ENCODE measurements around the gene CCDC120. TPM values are rescaled to one million over a fixed set of nuclear protein-coding genes. Genes with fewer than 3 reads are reported as not detected.

Gene CCDC120
- total RNA-seq, 1 donor from 2014 or later, result 35.1 TPM

DNA sequence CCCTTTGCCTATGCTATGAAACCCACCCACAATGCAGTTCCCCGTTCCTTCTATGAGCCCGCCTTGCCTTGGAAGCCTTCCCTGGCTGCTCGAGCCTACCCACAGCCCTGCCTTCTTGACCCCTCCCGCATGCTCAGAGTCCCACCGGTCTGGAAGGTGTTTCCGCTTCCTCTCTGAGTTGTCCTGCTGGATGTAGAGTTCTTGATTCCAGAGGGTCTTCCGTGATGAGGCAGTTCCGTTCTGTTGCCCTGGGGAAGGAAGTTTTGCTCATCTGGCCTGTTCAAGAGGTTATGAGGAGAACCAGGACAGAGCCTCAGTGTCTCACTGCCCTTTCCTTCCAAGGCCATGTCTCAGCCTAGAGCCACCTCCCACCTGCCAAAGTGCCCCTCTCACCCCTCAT is 57.3 kb downstream of the CCDC120 start:
- Mint-ChIP-seq H3K36me3 (peaks cover 26% of the 10 kb centered on the region), H3K4me3 (no peak overlapping the region), H3K27ac (no peak overlapping the region), H3K4me1 (no peaks in the 10 kb centered on the region), H3K9me3 (peaks cover 16% of the 10 kb centered on the region), H3K27me3 (ENCODE audit: low read depth) (no peaks in the 10 kb centered on the region)
- no peak for DNase-seq (ENCODE audit: low spot score in 2 of 2, unreplicated experiment in 2 of 2)
- TF ChIP-seq, protein P1, sequence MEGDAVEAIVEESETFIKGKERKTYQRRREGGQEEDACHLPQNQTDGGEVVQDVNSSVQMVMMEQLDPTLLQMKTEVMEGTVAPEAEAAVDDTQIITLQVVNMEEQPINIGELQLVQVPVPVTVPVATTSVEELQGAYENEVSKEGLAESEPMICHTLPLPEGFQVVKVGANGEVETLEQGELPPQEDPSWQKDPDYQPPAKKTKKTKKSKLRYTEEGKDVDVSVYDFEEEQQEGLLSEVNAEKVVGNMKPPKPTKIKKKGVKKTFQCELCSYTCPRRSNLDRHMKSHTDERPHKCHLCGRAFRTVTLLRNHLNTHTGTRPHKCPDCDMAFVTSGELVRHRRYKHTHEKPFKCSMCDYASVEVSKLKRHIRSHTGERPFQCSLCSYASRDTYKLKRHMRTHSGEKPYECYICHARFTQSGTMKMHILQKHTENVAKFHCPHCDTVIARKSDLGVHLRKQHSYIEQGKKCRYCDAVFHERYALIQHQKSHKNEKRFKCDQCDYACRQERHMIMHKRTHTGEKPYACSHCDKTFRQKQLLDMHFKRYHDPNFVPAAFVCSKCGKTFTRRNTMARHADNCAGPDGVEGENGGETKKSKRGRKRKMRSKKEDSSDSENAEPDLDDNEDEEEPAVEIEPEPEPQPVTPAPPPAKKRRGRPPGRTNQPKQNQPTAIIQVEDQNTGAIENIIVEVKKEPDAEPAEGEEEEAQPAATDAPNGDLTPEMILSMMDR (IDR thresholded peaks at IDR 0.05; ENCODE audit: unreplicated experiment), result no peak

GRCh38 chrX:49116716-49117115 is 57.9 kb downstream of the CCDC120 start:
- TF ChIP-seq, protein P1 (IDR thresholded peaks at IDR 0.05; ENCODE audit: unreplicated experiment), result no peak
- H3K27ac Mint-ChIP-seq, result no peak overlapping the region
- no peak overlapping the region for H3K4me3 Mint-ChIP-seq
- H3K4me1 Mint-ChIP-seq, result no peaks in the 10 kb centered on the region
- H3K9me3 Mint-ChIP-seq, result peaks cover 19% of the 10 kb centered on the region
- H3K27me3 Mint-ChIP-seq (ENCODE audit: low read depth), result no peaks in the 10 kb centered on the region
- H3K36me3 Mint-ChIP-seq, result peaks cover 30% of the 10 kb centered on the region
- DNase-seq (ENCODE audit: low spot score in 2 of 2, unreplicated experiment in 2 of 2), result no peak

DNA sequence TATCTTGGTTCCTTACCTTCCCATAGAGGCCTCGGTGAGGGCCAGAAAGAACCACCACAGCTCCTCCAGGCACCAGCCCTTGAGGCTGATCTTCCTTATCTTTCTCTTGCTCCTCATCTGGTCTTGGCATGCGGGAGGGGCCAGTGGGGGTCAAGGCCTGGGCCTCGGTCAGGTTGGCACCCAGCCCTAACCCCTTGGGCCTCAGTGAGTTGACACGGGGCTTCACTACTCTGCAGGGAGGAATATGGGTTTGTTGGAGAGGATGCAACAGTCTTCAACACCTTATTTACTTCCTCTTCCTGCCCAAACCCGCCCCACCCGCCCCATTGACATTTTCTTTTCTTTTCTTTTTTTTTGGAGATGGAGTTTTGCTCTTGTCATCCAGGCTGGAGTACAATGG is 58.8 kb downstream of the CCDC120 start:
- H3K4me3 Mint-ChIP-seq, result no peak overlapping the region
- H3K36me3 Mint-ChIP-seq, result peaks cover 26% of the 10 kb centered on the region
- H3K9me3 Mint-ChIP-seq, result peaks cover 18% of the 10 kb centered on the region
- H3K27ac Mint-ChIP-seq, result no peak overlapping the region
- TF ChIP-seq, protein P1 (IDR thresholded peaks at IDR 0.05; ENCODE audit: unreplicated experiment), result no peak
- no peak for DNase-seq (ENCODE audit: low spot score in 2 of 2, unreplicated experiment in 2 of 2)
- H3K4me1 Mint-ChIP-seq, result no peaks in the 10 kb centered on the region
- no peaks in the 10 kb centered on the region for H3K27me3 Mint-ChIP-seq (ENCODE audit: low read depth)

Other genes with a start within 250 kb of the CCDC120 start
- gene ERAS, start 232.5 kb upstream of the CCDC120 start, total RNA-seq, result 0.33 to 0.63 TPM (median 0.54 TPM) in 3 replicates
- 41.6 to 46.9 TPM (median 42.8 TPM) in 3 replicates for gene PCSK1N, start 223.4 kb upstream of the CCDC120 start, total RNA-seq
- gene TIMM17B, start 161.2 kb upstream of the CCDC120 start, total RNA-seq, result 64.7 to 68.2 TPM (median 67.6 TPM) in 3 replicates
- 62.2 to 64.9 TPM (median 64.3 TPM) in 3 replicates for gene PQBP1, start 161.1 kb upstream of the CCDC120 start, total RNA-seq
- 42.2 to 45.9 TPM (median 43.8 TPM) in 3 replicates for gene SLC35A2, start 147.4 kb upstream of the CCDC120 start, total RNA-seq
- gene PIM2, start 140.0 kb upstream of the CCDC120 start, total RNA-seq, result 9.3 to 10.3 TPM (median 9.7 TPM) in 3 replicates
- 64.4 to 66.0 TPM (median 64.5 TPM) in 3 replicates for gene OTUD5, start 101.4 kb upstream of the CCDC120 start, total RNA-seq
- gene KCND1, start 87.2 kb upstream of the CCDC120 start, total RNA-seq, result 5.1 to 6.1 TPM (median 5.6 TPM) in 3 replicates
- 64.4 to 69.7 TPM (median 68.4 TPM) in 3 replicates for gene GRIPAP1, start 56.7 kb upstream of the CCDC120 start, total RNA-seq
- gene TFE3, start 15.6 kb upstream of the CCDC120 start, total RNA-seq, result 52.5 to 54.2 TPM (median 53.2 TPM) in 3 replicates
- gene PRAF2, start 15.0 kb downstream of the CCDC120 start, total RNA-seq, result 30.5 to 32.0 TPM (median 31.7 TPM) in 3 replicates
- gene WDR45, start 20.9 kb downstream of the CCDC120 start, total RNA-seq, result 48.6 to 59.9 TPM (median 53.2 TPM) in 3 replicates
- gene GPKOW, start 64.7 kb downstream of the CCDC120 start, total RNA-seq, result 16.4 to 18.2 TPM (median 17.2 TPM) in 3 replicates
- gene MAGIX, start 103.8 kb downstream of the CCDC120 start, total RNA-seq, result 6.3 to 7.1 TPM (median 6.4 TPM) in 3 replicates
- 37.5 to 38.1 TPM (median 37.8 TPM) in 3 replicates for gene PLP2, start 112.9 kb downstream of the CCDC120 start, total RNA-seq
- 11.9 to 13.5 TPM (median 13.4 TPM) in 3 replicates for gene PRICKLE3, start 127.4 kb downstream of the CCDC120 start, total RNA-seq
- 0.27 to 0.33 TPM (median 0.32 TPM) in 3 replicates for gene SYP, start 141.2 kb downstream of the CCDC120 start, total RNA-seq
- gene CACNA1F, start 174.3 kb downstream of the CCDC120 start, total RNA-seq, result 0.32 to 0.75 TPM (median 0.47 TPM) in 3 replicates
- 15.4 to 17.5 TPM (median 15.7 TPM) in 3 replicates for gene CCDC22, start 176.5 kb downstream of the CCDC120 start, total RNA-seq
- gene FOXP3, start 205.7 kb downstream of the CCDC120 start, total RNA-seq, result 0.27 to 0.34 TPM (median 0.32 TPM) in 3 replicates
- gene PPP1R3F, start 210.8 kb downstream of the CCDC120 start, total RNA-seq, result 8.9 to 11.4 TPM (median 9.6 TPM) in 3 replicates
- gene GAGE10, start 244.6 kb downstream of the CCDC120 start, total RNA-seq, result not detected in 3 replicates

All from mesothelial cell of epicardium (in vitro differentiated cells).